GF-D8 (cell line): ENCODE results near the gene COL18A1.

ENCODE experiments used
- DNase-seq: peaks from one replicate; lab custom pipeline; 2025; lab: John Stamatoyannopoulos, UW

The COL18A1 gene

DNA sequence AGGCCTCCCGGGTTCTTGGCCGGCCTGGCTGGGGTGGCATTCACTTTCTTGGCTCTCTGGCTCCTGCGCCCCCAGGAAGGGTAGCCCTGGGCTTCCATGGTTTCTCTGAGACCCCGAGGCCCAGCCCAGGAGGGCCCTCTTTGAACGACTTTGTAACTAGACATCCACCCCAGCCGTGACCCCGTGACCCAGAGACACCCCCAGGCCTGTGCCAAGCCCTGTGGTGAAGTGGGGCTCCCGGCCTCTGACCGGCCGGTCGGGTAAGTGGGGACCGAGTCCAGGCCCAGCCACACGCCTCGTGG is 64.0 kb downstream of the COL18A1 start:
- DNase-seq: no peak

DNA sequence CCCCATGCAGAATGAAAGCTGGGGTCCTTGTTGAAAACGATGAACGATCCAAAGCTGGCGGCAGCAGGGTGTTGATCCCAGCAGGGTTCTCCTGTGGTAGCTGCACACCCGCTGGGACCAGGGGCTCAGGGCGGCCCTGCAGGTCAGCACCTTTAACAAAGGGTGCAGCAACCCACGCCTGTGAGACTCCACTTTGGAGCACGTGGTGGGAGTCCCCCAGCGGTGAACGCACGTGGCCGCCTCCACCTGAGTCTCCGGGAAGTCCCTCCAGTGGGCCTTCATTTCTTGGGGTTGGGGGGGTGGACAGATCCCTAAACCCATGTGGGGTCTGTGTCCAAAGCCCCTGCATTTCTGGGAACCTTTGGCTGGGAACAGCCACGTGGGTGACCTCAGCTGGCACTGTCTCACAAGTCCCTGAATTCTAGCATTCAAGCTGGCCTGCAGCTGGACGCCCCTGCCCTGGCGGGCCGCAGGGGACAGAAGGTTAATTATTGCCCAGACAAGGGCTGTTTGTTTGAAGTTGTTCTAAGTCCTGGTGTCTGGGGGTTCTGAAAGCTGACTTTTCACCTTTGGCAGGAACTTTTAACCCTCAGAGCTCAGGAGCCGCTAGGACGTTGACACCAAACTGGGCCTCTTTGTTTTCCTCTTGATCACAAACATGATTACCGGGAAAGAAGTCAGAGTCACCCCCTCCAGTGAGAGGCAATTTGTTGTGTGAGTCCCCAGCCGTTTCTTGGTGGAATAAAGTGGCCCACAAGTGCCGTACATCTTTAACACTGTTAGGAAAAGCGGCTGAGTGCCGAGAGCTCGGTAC is 64.5 kb downstream of the COL18A1 start:
- no peak for DNase-seq

DNA sequence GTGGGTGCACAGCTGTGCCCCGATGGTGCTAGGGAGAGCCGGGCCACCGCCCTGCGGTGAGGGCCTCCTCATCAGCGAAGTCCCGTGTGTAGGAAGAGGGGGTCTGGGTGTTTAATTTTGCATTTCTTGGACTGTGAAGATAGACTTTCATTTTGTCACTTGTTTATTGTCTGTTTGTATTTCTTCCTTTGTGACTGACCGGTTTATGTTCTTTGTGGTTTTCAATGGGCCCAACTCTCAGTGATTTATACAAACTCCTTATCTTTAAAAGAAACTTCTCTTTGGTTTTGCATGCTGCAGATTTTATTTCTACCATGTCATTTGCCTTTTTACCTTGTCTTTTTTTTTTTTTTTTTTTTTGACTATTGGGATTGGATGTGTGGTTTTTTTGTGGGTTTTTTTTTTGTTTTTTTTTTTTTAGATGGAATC is 65.1 kb downstream of the COL18A1 start:
- no peak for DNase-seq

DNA sequence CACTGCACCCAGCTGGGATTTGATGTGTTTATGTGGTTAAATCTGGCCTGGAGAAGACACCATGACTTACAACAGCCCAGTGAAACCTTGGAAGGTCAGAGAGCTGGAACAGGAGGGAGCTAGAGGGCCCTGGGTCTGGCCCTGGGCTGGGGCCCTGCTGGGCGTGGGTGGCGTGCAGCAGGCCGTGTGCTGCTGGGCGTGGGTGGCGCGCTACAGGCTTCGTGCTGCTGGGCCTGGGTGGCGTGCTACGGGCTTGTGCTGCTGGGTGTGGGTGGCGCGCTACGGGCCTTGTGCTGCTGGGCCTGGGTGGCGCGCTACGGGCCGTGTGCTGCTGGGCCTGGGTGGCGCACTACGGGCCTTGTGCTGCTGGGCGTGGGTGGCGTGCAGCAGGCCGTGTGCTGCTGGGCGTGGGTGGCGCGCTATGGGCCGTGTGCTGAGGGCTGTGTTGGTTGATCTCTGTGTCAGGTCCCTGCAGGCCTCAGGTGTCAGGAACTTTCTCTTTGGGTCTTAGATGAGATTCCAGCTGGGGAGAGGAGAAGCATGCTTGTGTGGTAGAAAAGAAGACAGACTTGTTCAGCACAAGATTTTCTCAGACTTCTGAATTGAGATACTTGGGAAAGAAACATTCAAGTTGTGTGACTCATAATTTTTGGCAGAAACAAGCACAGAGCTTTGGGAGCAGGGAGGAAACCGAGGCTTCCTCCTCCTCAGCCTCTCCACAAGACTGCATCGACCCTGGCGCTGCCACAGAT is 66.0 kb downstream of the COL18A1 start:
- DNase-seq: no peak

DNA sequence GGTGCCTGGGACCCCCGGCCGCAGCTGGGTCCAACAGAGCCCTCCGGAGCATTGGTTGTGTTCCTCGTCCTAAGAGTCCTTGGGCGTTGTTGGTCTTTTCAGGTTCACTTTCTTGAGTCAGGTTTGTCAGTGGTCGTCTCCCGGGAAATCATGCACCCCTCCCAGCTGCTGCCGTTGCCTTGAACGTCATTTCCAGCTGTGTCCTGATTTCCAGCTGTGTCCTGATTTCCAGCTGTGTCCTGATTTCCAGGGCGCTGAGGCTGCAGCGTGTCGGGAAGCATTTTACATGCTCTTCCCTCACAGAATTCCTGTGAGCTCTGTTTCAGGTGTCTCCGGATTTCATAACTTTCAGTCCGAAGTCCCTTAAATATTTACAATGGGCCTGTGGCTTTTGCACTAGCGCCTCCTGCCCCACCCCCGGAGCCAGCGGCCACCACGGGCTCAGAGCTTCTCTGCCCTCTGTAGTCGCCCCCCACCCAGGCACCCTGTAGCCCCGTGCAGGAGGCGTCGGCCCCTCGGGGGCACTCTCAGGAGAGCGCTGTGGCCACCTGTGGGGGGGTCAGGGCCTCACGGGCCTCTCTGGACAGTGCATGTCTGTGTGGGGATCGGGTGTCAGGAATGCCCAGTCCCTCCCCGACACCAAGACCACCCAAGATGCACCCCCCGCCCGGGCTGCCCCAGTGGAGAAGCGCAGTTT is 66.7 kb downstream of the COL18A1 start:
- no peak for DNase-seq

DNA sequence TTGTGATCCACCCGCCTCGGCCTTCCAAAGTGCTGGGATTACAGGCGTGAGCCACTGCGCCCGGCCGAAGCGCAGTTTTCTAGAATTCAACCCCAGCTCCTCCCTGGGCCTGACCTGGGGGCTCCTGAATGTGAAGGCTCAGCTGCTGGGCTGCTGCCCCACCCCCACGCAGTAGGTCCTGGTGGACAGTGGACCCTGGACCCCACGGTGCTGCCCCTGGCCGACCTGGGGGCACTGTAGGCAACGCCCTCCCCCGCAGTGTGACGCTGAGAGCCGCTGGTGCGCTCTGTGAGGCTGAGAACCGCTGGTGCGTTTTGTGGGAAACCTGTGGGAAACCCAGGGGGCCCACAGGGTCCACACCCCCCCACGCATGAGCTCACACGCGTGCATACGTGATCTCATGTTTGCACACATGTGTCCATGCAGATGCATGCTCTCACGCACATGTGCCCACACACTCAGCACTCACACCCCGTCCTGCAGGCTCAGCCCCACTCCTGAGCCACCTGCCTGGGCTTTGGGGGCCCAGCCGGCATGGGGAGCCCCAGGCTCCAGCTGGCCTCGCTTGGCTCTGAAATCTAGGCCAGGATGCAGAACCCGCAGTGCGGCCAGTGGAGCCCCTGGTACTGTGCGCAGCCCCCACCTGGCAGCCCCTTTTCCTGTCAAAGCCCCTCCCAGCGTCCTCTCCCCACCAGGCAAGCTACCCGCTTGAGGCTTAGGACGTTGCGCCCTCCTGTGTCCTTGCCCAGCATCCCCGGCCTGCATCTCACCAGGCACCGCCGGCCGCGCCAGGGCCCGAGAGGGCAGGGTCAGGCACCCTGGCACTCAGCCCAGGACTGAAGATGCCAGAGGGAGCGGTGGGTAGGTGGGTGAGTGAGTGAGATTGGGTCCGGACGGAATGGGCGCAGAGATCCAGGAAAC is 67.7 kb downstream of the COL18A1 start:
- no peak for DNase-seq

DNA sequence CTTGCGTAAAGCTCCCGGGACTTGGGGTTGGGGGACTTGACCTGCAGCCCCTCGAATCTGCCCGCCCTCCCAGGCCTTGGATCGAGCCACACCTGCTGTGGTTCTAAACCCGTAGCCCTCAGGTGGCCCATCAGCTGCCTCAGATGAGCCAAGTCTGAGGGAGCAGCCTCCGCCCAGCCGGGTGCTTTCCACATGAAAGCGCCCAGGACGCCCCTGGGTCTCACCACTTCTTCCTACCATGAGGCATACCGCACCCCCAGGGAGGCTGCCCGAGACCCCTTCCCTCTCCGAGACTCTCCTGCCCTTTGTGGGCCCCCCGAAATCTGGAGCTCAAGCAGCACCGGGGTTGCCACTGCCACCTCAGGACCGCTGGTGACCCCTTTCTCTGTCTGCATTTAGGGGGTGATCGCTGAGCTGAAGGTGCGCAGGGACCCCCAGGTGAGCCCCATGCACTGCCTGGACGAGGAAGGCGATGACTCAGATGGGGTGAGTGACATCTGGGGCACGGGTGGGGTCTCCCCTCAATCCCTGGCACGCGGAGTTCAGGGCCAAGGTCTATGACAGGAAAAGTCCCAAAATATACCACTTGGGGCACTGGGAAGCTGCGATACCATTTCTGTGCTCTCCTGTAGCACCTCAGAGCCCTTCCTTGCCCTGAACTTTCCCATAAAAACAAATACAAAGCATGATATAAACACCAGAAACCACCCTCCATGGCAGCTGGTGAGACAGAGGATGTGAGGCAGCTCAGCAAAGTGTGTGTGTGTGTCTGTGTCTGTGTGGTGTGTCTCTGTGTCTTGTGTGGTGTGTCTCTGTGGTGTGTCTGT is 68.7 kb downstream of the COL18A1 start:
- no peak for DNase-seq

DNA sequence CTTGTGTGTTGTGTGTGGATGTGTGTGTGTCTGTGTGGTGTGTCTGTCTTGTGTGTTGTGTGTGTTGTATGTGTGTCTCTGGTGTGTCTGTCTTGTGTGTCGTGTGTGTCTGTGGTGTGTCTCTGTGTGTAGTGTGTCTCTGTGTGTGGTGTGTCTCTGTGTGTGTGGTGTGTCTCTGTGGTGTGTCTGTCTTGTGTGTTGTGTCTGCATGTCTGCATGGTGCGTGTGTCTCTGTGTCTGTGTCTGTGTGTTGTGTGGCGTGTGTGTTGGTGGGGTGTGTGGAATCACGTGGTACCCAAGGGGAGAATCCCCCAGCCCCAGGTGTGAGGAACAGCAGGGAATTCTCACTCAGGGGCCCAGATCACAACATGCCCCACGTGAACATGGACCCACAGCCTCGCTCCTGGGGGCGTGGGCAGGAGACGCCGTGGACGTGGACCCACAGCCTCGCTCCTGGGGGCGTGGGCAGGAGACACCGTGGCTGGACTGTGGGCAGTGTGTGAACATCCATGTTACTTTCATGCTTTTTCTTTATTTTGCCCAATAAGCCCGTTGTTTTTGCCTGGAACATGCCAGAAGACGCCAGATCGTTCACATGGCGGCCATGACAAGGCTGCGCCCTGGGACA is 69.5 kb downstream of the COL18A1 start:
- no peak for DNase-seq

DNA sequence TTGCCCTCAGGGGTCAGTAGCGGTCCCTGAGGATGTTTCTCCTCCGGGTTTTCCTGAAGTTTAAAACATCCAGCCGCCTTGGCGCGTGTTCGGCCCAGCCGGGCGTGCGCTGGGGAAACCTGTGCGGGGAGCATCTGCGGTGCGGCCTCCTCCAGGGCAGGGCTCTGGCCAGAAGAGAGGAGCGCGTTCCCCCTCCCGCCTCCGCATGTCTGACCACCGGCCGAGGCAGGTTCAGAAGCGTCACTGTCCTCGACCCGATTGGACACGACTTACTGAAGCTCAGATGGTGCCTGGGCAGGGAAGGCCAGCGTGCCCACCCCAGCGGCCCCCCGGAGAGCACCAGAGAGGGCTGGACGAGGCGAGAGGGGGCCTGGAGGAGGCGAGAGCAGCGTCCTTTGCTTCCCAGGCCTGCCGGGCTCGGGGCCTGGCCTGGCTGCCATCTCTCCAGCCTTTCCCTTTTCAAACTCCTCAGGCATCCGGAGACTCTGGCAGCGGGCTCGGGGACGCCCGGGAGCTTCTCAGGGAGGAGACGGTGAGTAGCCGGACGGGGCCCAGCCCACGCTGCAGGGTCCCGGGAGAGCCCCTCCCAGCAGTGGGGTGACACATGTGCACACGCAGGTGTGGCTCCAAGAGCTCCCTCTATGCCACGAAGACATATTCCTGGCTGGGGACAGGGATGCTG is 70.2 kb downstream of the COL18A1 start:
- no peak for DNase-seq

DNA sequence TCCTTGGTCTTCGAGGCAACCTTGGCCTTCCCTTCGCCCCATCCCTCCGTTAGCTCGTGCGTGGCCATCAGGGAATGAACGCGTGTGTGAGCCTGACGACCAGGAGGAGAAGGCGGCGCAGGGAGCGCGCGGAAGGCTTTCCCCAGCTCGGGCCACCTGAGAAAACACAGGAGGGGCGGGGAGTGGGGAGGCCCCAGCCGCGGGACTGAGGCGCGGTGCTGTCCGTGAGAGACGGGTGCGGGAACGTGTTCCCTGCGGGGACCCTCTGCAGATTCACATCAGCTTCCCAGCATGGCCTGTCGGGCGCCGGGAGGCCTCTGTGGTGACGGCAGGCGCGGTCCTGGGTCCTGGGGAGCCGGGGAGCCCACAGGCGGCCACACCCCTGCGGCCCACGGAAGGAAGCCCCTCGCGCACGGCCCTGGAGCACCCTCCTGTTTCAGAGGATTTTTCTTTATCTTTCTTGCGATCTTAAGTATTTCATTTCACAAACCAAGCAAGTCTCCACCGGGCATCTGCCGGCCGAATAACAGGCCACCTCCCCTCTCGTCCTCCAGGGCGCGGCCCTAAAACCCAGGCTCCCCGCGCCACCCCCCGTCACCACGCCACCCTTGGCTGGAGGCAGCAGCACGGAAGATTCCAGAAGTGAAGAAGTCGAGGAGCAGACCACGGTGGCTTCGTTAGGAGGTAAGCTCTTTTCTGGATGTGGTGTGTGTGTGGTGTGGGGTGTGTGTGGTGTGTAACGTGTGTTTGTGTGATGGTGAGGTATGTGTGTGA is 71.0 kb downstream of the COL18A1 start:
- no peak for DNase-seq

DNA sequence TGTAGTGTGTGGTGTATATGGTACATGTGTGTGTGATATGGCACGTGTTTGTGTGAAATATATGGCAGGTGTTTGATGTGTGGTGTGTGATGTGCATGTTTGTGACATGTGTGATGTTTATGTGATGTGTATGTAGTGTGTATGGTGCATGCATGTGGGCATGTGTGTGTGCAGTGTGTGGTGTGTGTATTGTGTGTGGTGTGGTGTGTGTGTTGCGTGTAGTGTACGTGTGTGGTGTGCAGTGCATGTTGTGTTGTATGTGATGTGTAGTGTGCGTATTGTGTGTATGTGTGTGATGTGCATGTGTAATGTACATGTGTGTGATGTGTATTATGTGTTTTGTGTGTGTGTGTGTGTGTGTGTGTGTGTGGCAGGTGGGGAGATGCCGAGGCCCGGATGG is 71.6 kb downstream of the COL18A1 start:
- DNase-seq: no peak

DNA sequence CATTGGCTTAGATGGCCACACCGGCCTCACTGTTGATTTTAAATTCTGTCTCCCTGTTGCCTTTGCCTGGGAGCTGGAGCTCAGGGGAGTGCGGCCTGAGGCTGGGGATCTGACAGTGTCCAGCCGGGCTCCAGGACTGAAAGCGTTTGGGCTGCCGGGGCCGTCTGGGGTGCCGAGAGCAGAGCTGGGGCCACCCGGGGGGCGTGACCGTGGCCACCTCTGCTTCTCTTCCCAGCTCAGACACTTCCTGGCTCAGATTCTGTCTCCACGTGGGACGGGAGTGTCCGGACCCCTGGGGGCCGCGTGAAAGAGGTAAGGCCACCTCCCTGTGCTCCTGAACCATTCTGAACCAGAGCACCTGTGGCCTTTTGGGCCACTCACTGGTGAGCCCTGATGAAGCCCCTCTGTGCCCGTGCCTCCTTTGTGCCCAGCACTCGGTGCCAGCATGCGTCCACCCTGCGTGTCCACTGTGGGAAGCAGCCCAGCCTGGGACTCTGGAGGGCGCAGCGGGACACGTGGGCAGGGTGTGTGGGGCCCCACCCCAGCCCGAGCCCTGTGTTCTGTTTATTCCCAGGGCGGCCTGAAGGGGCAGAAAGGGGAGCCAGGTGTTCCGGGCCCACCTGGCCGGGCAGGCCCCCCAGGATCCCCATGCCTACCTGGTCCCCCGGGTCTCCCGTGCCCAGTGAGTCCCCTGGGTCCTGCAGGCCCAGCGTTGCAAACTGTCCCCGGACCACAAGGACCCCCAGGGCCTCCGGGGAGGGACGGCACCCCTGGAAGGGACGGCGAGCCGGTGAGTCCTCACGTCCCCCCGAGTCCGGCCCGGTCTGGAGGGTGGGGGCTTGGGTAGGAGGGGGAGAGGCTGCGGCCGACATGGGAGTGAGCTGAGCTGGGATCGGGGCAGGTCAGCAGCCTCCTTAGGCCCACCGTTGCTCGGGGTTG is 72.5 kb downstream of the COL18A1 start:
- no peak for DNase-seq

DNA sequence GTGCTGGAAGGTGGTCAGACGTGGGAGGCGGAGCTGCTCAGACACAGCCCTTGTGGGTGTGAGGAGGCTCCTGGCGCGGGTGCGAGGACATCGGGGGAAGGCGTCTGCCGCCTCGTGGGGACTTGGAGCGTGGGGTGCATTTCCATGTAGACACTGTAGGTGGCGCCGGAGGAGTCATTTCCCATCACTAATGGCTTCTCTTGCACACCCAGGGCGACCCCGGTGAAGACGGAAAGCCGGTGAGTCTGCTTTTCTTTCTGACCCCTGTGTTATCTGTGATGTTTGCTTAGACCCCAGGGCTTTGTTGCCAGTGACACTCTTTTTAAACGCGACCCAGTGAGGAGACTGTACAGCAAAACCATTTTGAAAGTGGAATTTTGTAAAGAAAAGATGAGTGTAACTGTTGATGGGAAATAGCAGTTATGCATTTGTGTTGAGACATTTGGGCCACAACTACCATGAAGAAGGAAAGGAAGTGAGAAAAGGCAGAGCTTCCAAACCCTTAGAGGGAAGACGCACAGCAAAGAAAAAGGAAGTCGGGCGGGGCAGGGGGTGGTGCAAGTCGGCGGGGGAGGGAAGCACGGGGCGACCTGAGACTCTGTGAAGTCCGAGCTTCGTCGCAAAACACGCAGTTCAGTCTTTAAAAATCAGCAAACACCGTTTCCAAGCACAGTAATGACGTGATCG is 73.3 kb downstream of the COL18A1 start:
- peak; percentile 75 for DNase-seq

DNA sequence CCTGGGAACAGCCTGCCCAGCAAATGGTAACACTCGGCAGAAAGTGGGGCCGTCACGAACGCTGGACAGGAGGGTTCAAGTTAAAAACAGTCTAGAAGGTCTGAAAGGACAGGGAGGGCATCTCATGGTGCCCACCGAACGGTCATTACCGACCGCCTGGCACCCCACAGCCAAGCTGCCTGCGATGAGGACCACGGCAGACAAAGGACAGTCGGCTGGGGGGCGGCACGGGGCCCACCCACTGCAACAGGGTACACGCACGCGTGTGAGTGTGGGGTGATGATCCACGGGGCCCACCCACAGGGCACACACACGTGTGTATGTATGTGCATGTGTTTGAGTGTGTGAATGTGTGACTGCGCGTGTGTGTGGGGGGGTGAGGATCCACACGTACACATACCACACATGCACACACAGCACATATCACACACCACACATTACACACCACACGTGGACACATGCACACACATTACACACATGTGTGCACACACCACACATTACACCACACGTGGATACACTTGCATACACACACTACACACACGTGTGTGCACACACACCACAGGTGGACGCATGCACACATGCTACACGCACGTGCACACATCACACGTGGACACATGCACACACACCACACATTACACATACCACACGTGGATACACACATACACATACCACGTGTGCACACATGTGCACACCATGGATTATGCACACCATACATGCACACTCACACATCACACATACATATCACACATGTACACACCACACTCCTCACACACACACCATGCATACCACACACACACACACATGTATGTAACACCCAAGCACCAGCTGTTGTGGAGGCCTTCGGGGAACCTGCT is 74.1 kb downstream of the COL18A1 start:
- no peak for DNase-seq

DNA sequence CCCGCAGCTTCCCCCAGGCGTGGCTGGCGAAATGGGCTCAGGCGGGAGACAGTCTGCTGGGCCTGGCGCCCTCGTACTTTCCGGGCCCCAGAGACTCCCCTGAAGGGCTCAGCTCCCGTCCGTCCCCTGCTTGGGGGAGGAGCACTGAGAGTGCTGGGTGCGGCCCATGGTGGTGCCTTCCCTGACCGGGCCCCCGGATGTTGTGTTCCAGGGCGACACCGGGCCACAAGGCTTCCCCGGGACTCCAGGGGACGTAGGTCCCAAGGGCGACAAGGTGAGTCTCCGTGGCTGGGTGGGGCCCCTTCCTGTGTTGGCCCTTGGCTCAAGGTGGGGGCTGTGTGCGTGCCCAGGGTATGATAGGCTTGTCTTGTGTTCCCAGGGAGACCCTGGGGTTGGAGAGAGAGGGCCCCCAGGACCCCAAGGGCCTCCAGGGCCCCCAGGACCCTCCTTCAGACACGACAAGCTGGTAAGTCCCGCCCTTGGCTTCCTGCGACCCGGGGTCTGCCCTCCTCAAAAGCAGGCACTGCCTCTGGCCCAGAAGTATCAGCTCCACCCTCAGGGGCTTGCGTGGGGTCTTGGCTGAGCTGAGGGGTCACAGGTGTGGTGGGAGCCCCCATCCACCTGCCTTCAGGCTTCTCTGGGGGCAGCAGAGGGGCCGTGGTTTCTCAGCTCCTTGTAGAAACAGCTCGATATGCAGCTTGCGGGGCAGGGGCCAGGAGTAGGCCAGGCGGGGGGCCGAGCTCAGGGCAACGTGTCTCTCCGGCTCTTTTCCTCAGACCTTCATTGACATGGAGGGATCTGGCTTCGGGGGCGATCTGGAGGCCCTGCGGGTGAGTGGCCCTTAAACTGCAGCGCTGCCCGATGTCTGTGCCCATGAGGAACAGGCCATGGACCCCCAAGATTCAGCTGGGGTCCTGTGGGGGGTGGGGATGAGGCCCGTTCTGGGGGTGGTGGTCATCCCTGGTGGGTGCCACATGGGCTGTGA is 75.0 kb downstream of the COL18A1 start:
- no peak for DNase-seq
